HepG2 (cell line): Measurements from ENCODE around the gene DPP7. TPM values are rescaled to one million over a fixed set of nuclear protein-coding genes. Genes with fewer than 3 reads are reported as not detected.

Experiments
- ATAC-seq: fragments of 200-7000 bp; cut with Tn5 transposase; 3 replicates; pipeline ENCODE4 v1.9.1; 2020; ENCODE audit warnings: mild to moderate bottlenecking, moderate library complexity
- BruUV-seq: library from RNA; stranded (reverse); fragments of 400-500 nt; replicated peaks from 2 replicates; lab custom pipeline; 2021; lab: Mats Ljungman, UMichigan
- CTCF ChIA-PET: fragments of 300-600 bp; formaldehyde crosslinking; extraction: SDS; loops from one replicate; lab custom pipeline; 2021; ENCODE audit warnings: low total read pairs, inconsistent platforms, low intra/inter-chr PET ratio; lab: Yijun Ruan, JAX
- POLR2A ChIA-PET: fragments of 350-600 bp; sonication (Branson Sonifier 250); formaldehyde crosslinking; loops from one replicate; lab custom pipeline; 2020; ENCODE audit warnings: antibody characterized with exemption, inconsistent platforms; lab: Yijun Ruan, JAX
- DNase-seq: peaks from one replicate; pipeline ENCODE4 v3.0.0-alpha.2; 2015; ENCODE audit warnings: low spot score
- FAIRE-seq: peaks from 3 replicates; lab custom pipeline; 2011; peaks lifted over from hg19 to GRCh38; lab: Jason Lieb, UNC
- H2AFZ ChIP-seq: one replicate; pipeline ENCODE4 v1.6.1; 2011; ENCODE audit warnings: low read length, inconsistent platforms
- H3K27ac ChIP-seq: fragments of 300-600 bp; 3 replicates; pipeline ENCODE4 v1.8.0; 2011; ENCODE audit warnings: mixed run types, mild to moderate bottlenecking, mixed read lengths, low read length, inconsistent platforms; ENCODE audit not compliant: insufficient read depth; ENCODE audit errors: extremely low read length
- H3K27me3 ChIP-seq, 2 experiments: fragments of 200-600 bp in 1 of 2; 2 replicates in 1 of 2; 3 replicates in 1 of 2; pipeline versions ENCODE4 v1.6.0 to v1.8.0; 2011; ENCODE audit warnings: low read length in 2 of 2, mild to moderate bottlenecking in 2 of 2, moderate library complexity in 2 of 2, inconsistent platforms in 1 of 2; ENCODE audit not compliant: insufficient read depth in 2 of 2, control insufficient read depth in 1 of 2
- H3K36me3 ChIP-seq, 2 experiments: fragments of 200-600 bp in 1 of 2; replicated peaks in 1 of 2; 2 replicates in 1 of 2; 3 replicates in 1 of 2; pipeline versions ENCODE4 v1.5.1 to v1.8.0; 2011; ENCODE audit warnings: low read length in 2 of 2, inconsistent platforms in 1 of 2; ENCODE audit not compliant: insufficient read depth in 2 of 2, control insufficient read depth in 1 of 2
- H3K4me1 ChIP-seq: 2 replicates; pipeline ENCODE4 v1.5.1; 2012; ENCODE audit warnings: low read length, inconsistent platforms; ENCODE audit not compliant: insufficient read depth
- H3K4me2 ChIP-seq: 2 replicates; pipeline ENCODE4 v1.6.0; 2011; ENCODE audit warnings: low read depth, low read length, inconsistent platforms
- H3K4me3 ChIP-seq, 3 experiments: fragments of 200-600 bp in 1 of 3; sonication (generic), shearing (Covaris generic) in 1 of 3; replicated peaks in 1 of 3; 2 replicates each; pipeline ENCODE4 v1.5.1; 2011 to 2016; ENCODE audit warnings: low read length in 3 of 3, inconsistent platforms in 2 of 3, low read depth in 2 of 3, mild to moderate bottlenecking in 2 of 3, control low read depth in 1 of 3, mixed read lengths in 1 of 3; ENCODE audit not compliant: insufficient read depth in 1 of 3
- H3K79me2 ChIP-seq: one replicate; pipeline ENCODE4 v1.6.1; 2011; ENCODE audit warnings: low read length, inconsistent platforms; ENCODE audit not compliant: insufficient read depth
- H3K9ac ChIP-seq: 2 replicates; pipeline ENCODE4 v1.6.0; 2011; ENCODE audit warnings: mild to moderate bottlenecking, low read depth, low read length, inconsistent platforms; ENCODE audit not compliant: insufficient read depth
- H3K9me3 ChIP-seq: 2 replicates; pipeline ENCODE4 v1.5.1; 2012; ENCODE audit warnings: mild to moderate bottlenecking, low read length
- H4K20me1 ChIP-seq: 2 replicates; pipeline ENCODE4 v1.6.0; 2011; ENCODE audit warnings: inconsistent platforms, mild to moderate bottlenecking, low read length, moderate library complexity; ENCODE audit not compliant: insufficient read depth
- ARID3A ChIP-seq: IDR thresholded peaks from 2 replicates; pipeline ENCODE4 v1.6.1; 2012; ENCODE audit warnings: low read depth, low read length, improper control_type of control experiment
- CC2D1A ChIP-seq: sonication (generic); formaldehyde crosslinking; IDR thresholded peaks from 2 replicates; pipeline ENCODE4 v1.8.1; 2023; ENCODE audit warnings: mild to moderate bottlenecking, missing genetic modification reagents
- DR1 ChIP-seq: sonication (generic); formaldehyde crosslinking; IDR thresholded peaks from 2 replicates; pipeline ENCODE4 v1.8.0; 2021; ENCODE audit warnings: mild to moderate bottlenecking, missing genetic modification reagents, inconsistent platforms
- GRHL1 ChIP-seq: sonication (generic); formaldehyde crosslinking; conservative IDR thresholded peaks from 2 replicates; pipeline ENCODE4 v1.8.0; 2022; ENCODE audit warnings: missing genetic modification reagents
- PAX8 ChIP-seq: sonication (generic); formaldehyde crosslinking; IDR thresholded peaks from 2 replicates; pipeline ENCODE4 v1.8.0; 2022; ENCODE audit warnings: mild to moderate bottlenecking, missing genetic modification reagents, borderline replicate concordance
- SALL1 ChIP-seq: sonication (generic); formaldehyde crosslinking; IDR thresholded peaks from 2 replicates; pipeline ENCODE4 v1.8.0; 2022; ENCODE audit warnings: mild to moderate bottlenecking, missing genetic modification reagents
- SP2 ChIP-seq: sonication (generic); formaldehyde crosslinking; IDR thresholded peaks from 2 replicates; pipeline ENCODE4 v1.5.1; 2020; ENCODE audit warnings: mild to moderate bottlenecking, missing genetic modification reagents
- TOPORS ChIP-seq: sonication (generic); formaldehyde crosslinking; IDR thresholded peaks from 2 replicates; pipeline ENCODE4 v1.8.0; 2023; ENCODE audit warnings: mild to moderate bottlenecking, missing genetic modification reagents
- ZFP36L2 ChIP-seq: sonication (generic); formaldehyde crosslinking; IDR thresholded peaks from 2 replicates; pipeline ENCODE4 v1.4.0; 2020; ENCODE audit warnings: missing genetic modification reagents
- ZFP37 ChIP-seq: sonication (generic); formaldehyde crosslinking; IDR thresholded peaks from 2 replicates; pipeline ENCODE4 v1.4.0; 2020; ENCODE audit warnings: missing genetic modification reagents, borderline replicate concordance
- ZNF160 ChIP-seq: sonication (generic); formaldehyde crosslinking; IDR thresholded peaks from 2 replicates; pipeline ENCODE4 v1.8.0; 2022; ENCODE audit warnings: mild to moderate bottlenecking, inconsistent platforms, missing genetic modification reagents
- ZNF547 ChIP-seq: sonication (generic); formaldehyde crosslinking; IDR thresholded peaks from 2 replicates; pipeline ENCODE4 v1.5.1; 2020; ENCODE audit warnings: mild to moderate bottlenecking, missing genetic modification reagents
- ZNF607 ChIP-seq: sonication (generic); formaldehyde crosslinking; IDR thresholded peaks from 2 replicates; pipeline ENCODE4 v1.5.1; 2020; ENCODE audit warnings: missing genetic modification reagents, mild to moderate bottlenecking, borderline replicate concordance
- ZNF816 ChIP-seq: sonication (generic); formaldehyde crosslinking; IDR thresholded peaks from 2 replicates; pipeline ENCODE4 v1.8.0; 2022; ENCODE audit warnings: missing genetic modification reagents, mild to moderate bottlenecking, borderline replicate concordance
- WGBS: methylation state at CpG from one replicate; pipeline ENCODE4 v1.1.6; 2017; ENCODE audit warnings: low lambda C conversion rate; 5-methylcytosine and 5-hydroxymethylcytosine counted together
- in situ Hi-C: cut with HindIII; loops from 2 replicates; pipeline ENCODE4 v1.10.0; 2017; ENCODE audit warnings: low pct_unique_long_range_greater_than_20kb; ENCODE audit not compliant: extremely low pct_ligation_motif_present
- intact Hi-C: fragments of 100-400 bp; cut with micrococcal nuclease; formaldehyde crosslinking; loops from one replicate; pipeline ENCODE4 v1.10.0; 2022; ENCODE audit not compliant: unreplicated experiment
- polyA plus RNA-seq, 8 experiments: library from polyadenylated mRNA; depleted of rRNA in 3 of 8; stranded (reverse) in 7 of 8; unstranded in 1 of 8; fragments of >200 nt; fragmentation: Illumina TruSeq in 4 of 8; extraction: Trizol in 4 of 8; gene quantifications; 2 replicates each; pipeline versions ENCODE4 v1.2.1 to v1.2.3, GENCODE V29; 2011 to 2016; ENCODE audit warnings: low read depth in 4 of 8, missing spikeins in 1 of 8, mixed read lengths in 1 of 8; ENCODE audit not compliant: insufficient read depth in 1 of 8
- total RNA-seq, 5 experiments: library from RNA; depleted of rRNA; stranded (reverse); fragments of >200 nt; fragmentation: Illumina TruSeq; extraction: Trizol; gene quantifications; 2 replicates each; pipeline ENCODE4 v1.2.3, GENCODE V29; 2016; ENCODE audit warnings: low read depth in 1 of 5
- TF ChIP-seq, protein P1 (sequence below): sonication (generic); formaldehyde crosslinking; IDR thresholded peaks from 2 replicates; pipeline ENCODE4 v1.5.1; 2020; ENCODE audit warnings: missing genetic modification reagents, mild to moderate bottlenecking, borderline replicate concordance

Gene DPP7
- total and polyA plus RNA-seq, 2 of the 13 experiments (the other 11 are each of a cell fraction or from before 2014, with no cell fraction given) = 1.2 to 4.5 TPM

GRCh38 chr9:137141050-137141810 is 26.7 kb upstream of the DPP7 start:
- Histone ChIP-seq H3K79me2 (no peaks in the 10 kb centered on the region), H3K27me3 (peaks cover 29 to 79% of the 10 kb centered on the region in 2 experiments), H4K20me1 (no peaks in the 10 kb centered on the region), H3K4me2 (no peak overlapping the region), H3K36me3 (no peaks in the 10 kb centered on the region), H3K9ac (no peak overlapping the region), H2AFZ (no peak overlapping the region), H3K9me3 (no peaks in the 10 kb centered on the region), H3K4me3 (no peak overlapping the region), H3K4me1 (no peaks in the 10 kb centered on the region), H3K27ac (no peak overlapping the region)
- no peak for DNase-seq
- no peak for FAIRE-seq
- ChIA-PET POLR2A (no interaction called here), CTCF (no interaction called here)
- no peak for ATAC-seq
- intact Hi-C loops (no loop called here), in situ Hi-C loops (no loop called here)
- 10% methylated on average over 2 of the region's 17 CpGs for WGBS
- TF ChIP-seq SALL1 (CRISPR knock-in tag) (no peak), GRHL1 (CRISPR knock-in tag) (no peak), ZNF607 (CRISPR knock-in tag) (no peak), TOPORS (CRISPR knock-in tag) (no peak), DR1 (no peak), ZNF816 (CRISPR knock-in tag) (no peak), ZNF160 (CRISPR knock-in tag) (no peak), CC2D1A (CRISPR knock-in tag) (no peak), ZFP36L2 (CRISPR knock-in tag) (no peak), ZNF547 (no peak), ARID3A (no peak), ZFP37 (no peak), PAX8 (CRISPR knock-in tag) (no peak), SP2 (CRISPR knock-in tag) (no peak)
- TF ChIP-seq, protein P1, sequence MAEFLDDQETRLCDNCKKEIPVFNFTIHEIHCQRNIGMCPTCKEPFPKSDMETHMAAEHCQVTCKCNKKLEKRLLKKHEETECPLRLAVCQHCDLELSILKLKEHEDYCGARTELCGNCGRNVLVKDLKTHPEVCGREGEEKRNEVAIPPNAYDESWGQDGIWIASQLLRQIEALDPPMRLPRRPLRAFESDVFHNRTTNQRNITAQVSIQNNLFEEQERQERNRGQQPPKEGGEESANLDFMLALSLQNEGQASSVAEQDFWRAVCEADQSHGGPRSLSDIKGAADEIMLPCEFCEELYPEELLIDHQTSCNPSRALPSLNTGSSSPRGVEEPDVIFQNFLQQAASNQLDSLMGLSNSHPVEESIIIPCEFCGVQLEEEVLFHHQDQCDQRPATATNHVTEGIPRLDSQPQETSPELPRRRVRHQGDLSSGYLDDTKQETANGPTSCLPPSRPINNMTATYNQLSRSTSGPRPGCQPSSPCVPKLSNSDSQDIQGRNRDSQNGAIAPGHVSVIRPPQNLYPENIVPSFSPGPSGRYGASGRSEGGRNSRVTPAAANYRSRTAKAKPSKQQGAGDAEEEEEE (CRISPR knock-in tag) = no peak
- BruUV-seq = no TSS peak
